Endothelial cell of coronary artery (primary cell): ENCODE data around the gene KMT2C. TPM values are rescaled to one million over a fixed set of nuclear protein-coding genes. Genes with fewer than 3 reads are reported as not detected.

Source experiments
- total RNA-seq: library from RNA; depleted of rRNA; stranded (reverse); fragments of >200 nt; gene quantifications from 2 replicates; pipeline ENCODE4 v1.2.3, GENCODE V29; 2014

Gene KMT2C
- total RNA-seq, result 21.6 and 32.3 TPM in 2 replicates

DNA sequence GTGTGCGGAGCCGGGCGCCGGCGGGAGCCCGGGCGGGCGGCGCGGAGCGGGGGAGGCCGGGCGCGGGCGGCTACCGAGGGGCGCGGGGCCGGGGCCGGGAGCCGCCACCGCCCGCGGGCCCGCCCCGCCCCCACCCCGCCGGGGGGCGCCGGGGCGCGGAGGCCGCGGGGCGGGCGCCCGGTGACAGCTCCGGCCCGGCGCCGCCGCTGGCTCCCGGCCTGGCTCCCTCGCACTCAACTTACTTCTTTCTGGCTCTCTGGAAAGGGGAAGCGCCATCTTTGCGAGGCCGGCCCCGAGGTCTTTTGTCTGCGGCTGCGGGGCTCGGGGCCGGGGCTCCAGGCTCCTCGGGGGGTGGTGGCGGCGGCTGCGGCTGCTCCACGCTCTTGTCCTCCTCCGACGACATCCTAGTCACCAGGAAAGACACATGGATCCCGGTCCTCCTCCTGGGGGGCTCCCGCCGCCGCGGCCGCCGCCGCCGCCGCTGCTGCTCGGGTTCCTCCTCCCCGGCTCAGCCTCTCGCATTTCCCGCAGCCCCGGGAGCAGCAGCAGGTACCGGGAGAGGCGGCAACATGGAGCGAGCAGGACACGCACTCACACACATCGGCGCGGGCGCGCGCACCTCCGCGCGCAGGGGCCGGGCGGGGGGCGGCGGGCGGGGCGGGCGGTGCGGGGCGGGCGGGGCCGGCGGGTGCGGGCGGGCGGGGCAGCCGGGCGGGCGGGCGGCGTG, at the start of gene KMT2C:
KMT2C (minus strand) TSS at position 620 of the 727 bp plus-strand sequence; CDS start at position 403, 217 bp downstream.

Other genes starting within 250 kb of the KMT2C start
- 2.0 and 3.7 TPM in 2 replicates for gene XRCC2, start 240.1 kb upstream of the KMT2C start, total RNA-seq